HG03342 (cell line): ENCODE measurements around the gene SP3.

Experiments used
- ATAC-seq: cut with Tn5 transposase; IDR thresholded peaks from one replicate; pipeline ENCODE4 v1.9.1; 2021; ENCODE audit warnings: mild to moderate bottlenecking, moderate library complexity; ENCODE audit not compliant: unreplicated experiment

The SP3 gene

DNA sequence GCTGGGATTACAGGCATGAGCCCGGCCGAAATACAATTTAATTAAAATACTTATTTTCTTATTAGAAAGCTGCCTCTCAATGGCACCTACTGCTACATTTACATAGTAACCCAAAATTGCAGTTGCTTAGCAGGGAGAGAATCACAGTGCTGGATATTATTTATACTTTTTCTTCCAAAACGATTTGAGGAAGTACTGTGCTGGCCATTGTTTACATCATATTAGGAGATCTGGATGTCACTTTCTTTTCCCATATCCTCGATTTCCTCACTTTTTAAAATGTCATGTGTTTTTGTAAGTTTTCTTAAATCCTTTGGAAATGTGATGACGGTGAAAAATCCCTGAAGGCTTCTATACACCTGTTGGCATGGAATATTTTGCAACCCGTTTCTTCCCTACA, 3.4 kb upstream of the SP3 start:
- ATAC-seq: no peak

GRCh38 chr2:173966274-173967098, 1.3 kb upstream of the SP3 start:
- no peak for ATAC-seq

- peak; percentile 23 for ATAC-seq
Measured at GRCh38 chr2:173964565-173965371, 405 bp downstream of the SP3 start.

DNA sequence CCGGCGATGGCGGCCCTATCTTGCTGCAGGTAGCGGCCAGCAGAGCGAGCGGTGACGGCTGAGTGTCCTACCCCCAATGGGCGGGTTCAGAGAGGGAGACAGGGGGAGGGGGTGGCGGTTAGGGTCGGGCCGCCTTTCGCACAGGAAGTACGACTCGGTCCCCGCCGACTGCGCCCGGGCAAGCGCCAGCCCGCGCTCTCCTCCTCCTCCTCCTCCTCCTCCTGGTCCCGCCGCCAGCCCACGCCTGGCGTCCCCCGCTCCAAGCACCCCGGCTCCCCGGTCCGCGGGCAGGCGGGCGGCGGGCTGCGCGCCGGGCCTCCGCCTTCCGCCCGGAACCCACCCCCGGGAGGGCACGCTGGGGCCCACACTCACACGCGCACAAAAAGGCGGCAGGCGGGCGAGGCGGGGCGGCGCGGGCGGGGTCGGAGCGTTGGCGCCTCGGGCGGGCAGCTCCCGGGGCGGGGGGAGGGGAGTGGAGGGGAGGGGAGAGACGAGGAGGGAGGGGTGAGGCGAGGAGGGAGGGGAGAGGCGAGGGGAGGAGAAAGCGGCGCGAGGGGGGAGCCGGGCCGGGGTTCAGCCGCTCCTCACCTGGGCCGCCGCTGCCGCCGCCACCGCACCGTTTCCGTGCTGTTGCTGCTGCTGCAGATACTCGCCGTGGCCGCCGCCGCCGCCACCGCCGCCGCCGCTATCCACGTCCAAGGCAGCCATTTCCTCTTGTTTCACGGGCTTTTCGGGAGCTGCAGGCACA, 1.2 kb downstream of the SP3 start:
- peak; percentile 51 for ATAC-seq

GRCh38 chr2:173963323-173963816, 1.8 kb downstream of the SP3 start:
- ATAC-seq: peak; percentile 27

DNA sequence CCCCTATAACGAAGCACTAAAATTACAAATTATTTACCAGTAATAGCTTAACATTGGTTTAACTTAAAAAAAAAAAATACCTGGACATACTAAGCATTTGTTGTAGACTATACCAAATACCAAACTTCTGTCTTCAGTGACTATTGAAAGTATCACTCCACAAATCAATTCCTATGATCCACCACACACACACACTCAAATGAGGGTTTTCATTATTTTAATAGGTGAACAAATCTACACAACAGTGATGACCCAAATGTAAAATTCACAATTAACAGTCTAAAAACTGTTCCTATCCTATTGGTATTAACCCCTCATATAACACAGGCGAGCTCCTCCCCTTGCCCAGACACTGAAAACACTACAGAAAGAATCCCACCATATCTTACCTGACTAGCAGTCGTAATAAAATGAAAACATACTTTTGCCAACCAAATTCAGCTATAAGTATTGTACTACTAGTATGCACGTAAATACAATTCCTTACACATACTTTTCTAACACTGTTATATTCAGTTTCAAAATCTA, 2.5 kb downstream of the SP3 start:
- ATAC-seq: no peak

GRCh38 chr2:173962031-173962430, 3.1 kb downstream of the SP3 start:
- ATAC-seq: no peak

- ATAC-seq: no peak
Measured at GRCh38 chr2:173961346-173961705, 3.8 kb downstream of the SP3 start.

DNA sequence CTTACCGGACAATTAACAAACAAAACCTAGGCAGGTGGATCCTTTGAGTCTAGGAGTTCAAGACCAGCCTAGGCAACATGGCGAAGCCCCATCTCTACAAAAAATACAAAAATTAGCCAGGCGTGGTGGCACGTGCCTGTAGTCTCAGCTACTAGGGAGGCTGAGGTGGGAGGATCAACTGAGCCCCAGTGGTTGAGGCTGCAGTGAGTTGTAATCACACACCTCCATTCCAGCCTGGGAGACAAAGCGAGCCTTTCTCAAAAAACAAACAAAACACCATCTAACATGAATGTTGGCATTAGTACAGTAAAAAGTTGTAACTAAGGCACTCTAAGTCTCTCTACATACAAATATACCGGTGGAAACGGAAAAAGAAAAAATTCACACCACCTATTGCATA, 5.3 kb downstream of the SP3 start:
- ATAC-seq: no peak

DNA sequence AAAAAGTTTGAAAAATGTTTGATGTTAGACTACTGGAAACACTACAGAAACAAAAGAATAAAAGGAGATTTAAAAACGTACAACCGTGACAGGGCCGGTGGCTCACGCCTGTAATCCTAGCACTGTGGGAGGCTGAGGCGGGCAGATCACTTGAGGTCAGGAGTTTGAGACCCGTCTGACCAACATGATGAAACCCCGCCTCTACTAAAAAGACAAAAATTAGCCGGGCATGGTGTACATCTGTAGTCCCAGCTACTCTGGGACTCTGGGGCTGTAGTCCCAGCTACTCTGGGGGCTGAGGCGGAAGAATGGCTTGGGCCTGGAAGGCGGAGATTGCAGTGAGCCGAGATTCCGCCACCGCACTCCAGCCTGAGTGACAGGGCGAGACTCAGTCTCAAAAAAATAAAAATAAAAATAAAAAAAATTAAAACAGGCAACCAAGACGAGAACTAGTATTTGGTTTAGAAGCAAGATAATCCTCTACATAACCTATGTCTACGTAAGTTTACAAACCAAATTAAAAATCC, 5.8 kb downstream of the SP3 start:
- no peak for ATAC-seq

DNA sequence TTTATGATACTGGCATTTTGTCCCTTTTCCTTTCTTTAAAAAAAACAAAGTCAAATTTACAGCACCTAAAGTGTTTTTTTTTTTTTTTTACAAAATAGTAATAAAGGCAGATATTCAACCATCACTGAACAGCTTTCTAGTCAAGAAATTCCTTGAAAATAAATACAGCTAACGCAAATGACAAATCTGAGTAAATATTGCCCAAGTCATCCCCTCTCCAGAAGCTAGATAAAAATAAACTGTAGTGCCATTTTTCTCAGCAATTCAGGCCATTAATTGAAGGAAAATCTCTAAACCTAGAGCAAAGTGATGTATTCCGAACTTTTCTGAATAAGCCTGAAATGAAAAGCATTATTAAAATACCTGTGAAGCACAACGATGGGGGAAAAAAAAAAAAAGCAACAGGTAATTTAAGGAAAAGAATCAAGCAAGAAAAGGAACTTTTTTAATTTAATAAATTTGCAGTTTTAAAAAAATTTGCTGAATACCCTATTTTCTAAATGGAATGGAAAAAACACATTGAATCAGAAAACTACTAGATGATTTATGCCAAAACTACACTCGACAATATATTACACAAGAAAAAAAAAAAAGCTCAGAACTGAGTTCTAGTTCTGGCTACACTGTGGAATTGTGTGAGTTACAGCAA, 6.9 kb downstream of the SP3 start:
- ATAC-seq: no peak

GRCh38 chr2:173957517-173957916, 7.7 kb downstream of the SP3 start:
- no peak for ATAC-seq

DNA sequence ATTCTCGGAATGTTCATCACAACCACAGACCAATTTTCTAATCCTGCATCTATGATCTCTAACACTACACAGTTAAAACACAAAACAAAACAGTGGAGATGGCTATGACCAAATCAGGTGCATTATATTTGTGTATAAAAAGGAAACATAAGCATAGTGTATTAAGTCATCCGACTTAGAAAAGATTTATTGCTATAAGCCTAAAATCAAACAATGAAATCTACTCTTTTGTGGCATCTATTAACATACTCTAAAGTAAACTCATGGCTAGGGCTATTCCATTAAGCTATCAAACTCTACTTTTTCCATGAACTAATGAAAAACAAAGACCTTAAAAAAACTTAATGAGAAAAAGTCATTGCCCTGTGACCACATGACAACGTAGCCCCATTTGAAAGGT, 8.7 kb downstream of the SP3 start:
- ATAC-seq: no peak

DNA sequence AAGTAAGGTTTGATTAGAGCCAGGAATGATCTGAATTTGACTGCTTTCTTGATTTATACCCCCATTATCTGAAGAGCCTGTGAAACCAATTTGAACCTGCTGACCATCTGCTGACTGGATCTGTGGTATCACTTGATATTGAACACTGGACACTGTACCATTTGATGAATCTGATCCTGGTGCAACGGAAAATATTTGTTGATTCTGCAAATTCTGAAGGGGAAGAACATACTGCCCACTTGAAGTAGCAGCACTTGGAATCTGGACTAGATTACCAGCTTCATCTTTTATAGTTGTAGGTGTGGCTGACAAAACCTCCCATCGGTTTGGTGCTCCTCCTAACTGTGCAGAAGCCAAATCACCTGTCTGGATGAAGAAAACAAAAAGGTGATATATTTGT, 9.3 kb downstream of the SP3 start:
- ATAC-seq: no peak

DNA sequence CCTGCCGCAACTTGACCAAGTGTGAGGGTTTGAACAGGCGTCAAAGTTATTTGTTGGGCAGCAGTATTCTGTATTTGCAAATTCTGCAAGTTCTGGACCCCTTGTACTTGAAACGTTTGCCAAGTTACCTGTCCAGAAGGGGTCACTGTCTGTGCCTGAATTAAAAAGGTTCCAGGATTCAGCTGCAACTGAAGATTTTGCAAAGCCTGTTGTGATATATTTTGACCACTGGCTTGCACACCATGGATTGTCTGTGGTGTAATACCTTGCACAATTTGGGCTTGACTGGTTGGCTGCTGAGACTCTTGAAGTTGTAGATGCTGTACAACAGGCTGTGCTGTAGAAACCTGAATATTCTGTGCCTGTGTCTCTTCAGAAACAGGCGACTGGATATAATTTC, 10.2 kb downstream of the SP3 start:
- no peak for ATAC-seq

DNA sequence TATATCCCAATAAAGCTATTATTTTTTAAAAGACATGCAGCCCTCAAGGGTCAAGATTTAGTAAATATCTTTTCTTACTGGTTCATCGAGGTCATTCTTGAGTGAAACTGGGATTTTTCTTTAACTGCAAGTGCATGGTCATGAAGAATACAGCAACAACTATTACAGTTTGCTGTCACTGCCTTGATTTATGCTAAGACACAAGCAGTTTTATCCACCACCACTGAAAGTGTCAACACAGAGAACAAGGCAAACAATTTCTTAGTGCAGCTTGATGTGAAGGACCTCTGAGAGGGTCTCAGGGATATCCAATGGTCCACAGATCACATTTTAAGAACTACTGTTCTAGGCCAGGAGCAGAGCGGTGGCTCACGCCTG, 12.1 kb downstream of the SP3 start:
- no peak for ATAC-seq

GRCh38 chr2:173952267-173953046, 12.7 kb downstream of the SP3 start:
- ATAC-seq: no peak

GRCh38 chr2:173948842-173949241, 16.3 kb downstream of the SP3 start:
- no peak for ATAC-seq

GRCh38 chr2:173948198-173948597, 17.0 kb downstream of the SP3 start:
- ATAC-seq: no peak

DNA sequence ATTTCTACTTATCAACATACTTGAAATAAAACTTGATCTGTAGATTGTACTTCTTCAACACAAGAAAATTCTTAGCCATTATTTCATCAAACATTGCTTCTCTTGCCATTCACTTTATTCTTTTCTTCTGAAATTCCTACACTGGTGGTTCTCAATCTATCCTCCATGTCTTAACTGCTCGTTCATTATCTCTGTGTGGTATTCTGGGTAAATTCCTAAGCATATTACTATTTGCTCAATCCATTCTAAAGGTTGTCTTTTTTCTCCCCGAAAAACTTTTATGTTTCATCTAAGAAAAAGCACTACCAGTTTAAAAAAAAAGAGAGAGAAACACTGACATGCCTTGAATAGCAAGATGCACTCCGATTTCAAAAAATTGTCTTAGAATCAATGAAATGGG, 18.0 kb downstream of the SP3 start:
- no peak for ATAC-seq
